Activated T-helper 1 cell treated with anti-CD3 and anti-CD28 coated beads, Interleukin-12 subunit alpha, Interleukin-12 subunit beta, Interleukin-2, Interleukin-4 antibody, amounts not matched to agents 30 ng/mL and 10 ng/mL and 1 ng/mL, durations not matched to agents 14 hours and 24 hours and 36 hours (primary cell): ENCODE data around the gene CGB1. TPM values are rescaled to one million over a fixed set of nuclear protein-coding genes. Genes with fewer than 3 reads are reported as not detected.
A peak's percentile ranks its signal among the peaks of the same experiment; 100 is the strongest.
"Not testable (repeated sequence)": the region's sequence is repeated elsewhere in the genome, so short reads cannot be mapped to it uniquely, and the experiment has no call there.

ENCODE experiments used
- DNase-seq: peaks from one replicate; pipeline ENCODE4 v3.0.0; 2021; ENCODE audit warnings: low spot score
- H3K27ac Mint-ChIP-seq: one replicate; pipeline ENCODE4 v1.8.0; 2021; ENCODE audit warnings: mild to moderate bottlenecking, mixed read lengths
- H3K27me3 Mint-ChIP-seq: one replicate; pipeline ENCODE4 v1.8.0; 2022; ENCODE audit warnings: mild to moderate bottlenecking, moderate library complexity, mixed read lengths; ENCODE audit not compliant: insufficient read depth
- H3K36me3 Mint-ChIP-seq: one replicate; pipeline ENCODE4 v1.8.0; 2021; ENCODE audit warnings: low read depth, mixed read lengths
- H3K4me1 Mint-ChIP-seq: one replicate; pipeline ENCODE4 v1.8.0; 2021; ENCODE audit warnings: low read depth, mixed read lengths
- H3K4me3 Mint-ChIP-seq: one replicate; pipeline ENCODE4 v1.8.0; 2021; ENCODE audit warnings: mild to moderate bottlenecking, moderate library complexity, mixed read lengths
- H3K9me3 Mint-ChIP-seq: one replicate; pipeline ENCODE4 v1.8.0; 2021; ENCODE audit warnings: mixed read lengths
- intact Hi-C: fragments of 100-400 bp; cut with micrococcal nuclease; formaldehyde crosslinking; loops from one replicate; pipeline ENCODE4 v1.15.1; 2024
- total RNA-seq: library from RNA; stranded (reverse); gene quantifications from 2 replicates; pipeline ENCODE4 v1.2.3, GENCODE V29; 2022

The CGB1 gene
- total RNA-seq, 1 donor from 2014 or later, result not detected

DNA sequence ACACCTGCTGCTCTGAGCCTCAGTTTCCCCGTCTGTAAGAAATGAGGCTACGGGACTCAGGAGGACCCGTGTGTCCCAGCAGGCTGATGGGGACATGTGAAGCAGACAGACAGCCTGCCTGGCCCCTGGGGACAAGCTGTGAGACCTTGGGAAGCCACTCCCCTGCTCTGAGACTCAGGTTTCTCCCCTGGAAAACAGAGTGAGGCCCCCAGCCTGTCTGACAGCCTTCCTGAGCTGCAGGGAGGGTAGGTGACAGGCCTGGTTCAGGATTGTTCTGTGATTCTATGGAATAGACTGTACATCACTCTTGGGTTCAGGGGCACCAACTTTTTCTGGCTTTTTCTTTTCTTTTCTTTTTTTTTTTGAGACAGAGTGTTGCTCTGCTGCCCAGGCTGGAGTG is 30.9 kb upstream of the CGB1 start:
- DNase-seq, result no peak
- Mint-ChIP-seq H3K27me3 (peaks cover 69% of the 10 kb centered on the region), H3K27ac (no peak overlapping the region), H3K9me3 (no peaks in the 10 kb centered on the region), H3K36me3 (no peaks in the 10 kb centered on the region), H3K4me1 (no peaks in the 10 kb centered on the region), H3K4me3 (no peak overlapping the region)
- intact Hi-C loops, result no loop called here

- DNase-seq, result no peak
- intact Hi-C loops, result no loop called here
- no peaks in the 10 kb centered on the region for H3K9me3 Mint-ChIP-seq
- no peaks in the 10 kb centered on the region for H3K36me3 Mint-ChIP-seq
- no peak overlapping the region for H3K4me3 Mint-ChIP-seq
- H3K27ac Mint-ChIP-seq, result no peak overlapping the region
- H3K27me3 Mint-ChIP-seq, result peaks cover 63% of the 10 kb centered on the region
- no peaks in the 10 kb centered on the region for H3K4me1 Mint-ChIP-seq
Measured at GRCh38 chr19:49065905-49066512, 29.3 kb upstream of the CGB1 start.

DNA sequence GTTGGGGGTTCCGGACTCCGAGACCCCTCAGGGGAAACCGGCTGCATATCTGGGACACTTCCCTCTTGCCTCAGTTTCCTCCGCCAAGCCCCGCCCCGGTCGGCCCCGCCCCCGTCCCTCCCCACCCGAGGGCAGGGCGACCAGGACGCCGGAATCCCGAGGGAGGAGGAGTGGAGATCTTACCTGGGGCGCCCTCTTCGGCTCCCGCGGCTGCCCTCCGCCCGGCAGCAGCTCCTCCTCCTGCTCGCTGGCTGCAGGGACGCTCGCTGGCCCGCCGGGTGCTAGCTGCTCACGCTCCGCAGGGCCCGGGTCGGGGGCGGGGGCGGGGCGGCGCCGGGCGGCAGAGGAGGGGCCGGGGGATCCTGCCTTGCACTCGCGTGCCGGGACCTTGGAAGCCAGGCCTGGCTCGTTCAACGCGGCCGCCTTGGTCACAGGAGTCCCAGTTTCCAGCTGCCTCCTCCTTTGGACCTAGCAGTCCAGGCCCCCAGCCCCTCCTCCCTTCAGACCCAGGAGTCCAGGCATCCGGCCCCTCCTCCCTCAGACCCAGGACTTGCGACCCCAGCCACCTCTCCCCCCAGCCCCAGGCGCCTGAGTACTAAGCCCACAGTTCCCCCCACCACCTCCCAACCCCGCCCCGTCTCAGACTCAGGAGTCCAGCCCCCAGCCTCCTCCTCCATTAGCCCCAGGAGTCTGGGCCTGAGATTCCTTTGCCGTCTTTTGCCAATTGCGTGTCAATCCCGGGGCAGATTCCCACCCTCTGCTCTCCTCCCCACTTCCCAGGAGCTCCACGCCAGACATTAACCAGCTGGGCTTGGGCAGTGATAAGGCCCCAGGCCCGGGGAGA is 28.3 kb upstream of the CGB1 start, which contains the start of gene NTF4:
Gene NTF4, minus strand, starts transcription at position 51 of the 844 bp plus-strand sequence. CDS start 2,821 bp downstream, outside the sequence.
- intact Hi-C loops, result no loop called here

GRCh38 chr19:49064029-49064629 is 27.4 kb upstream of the CGB1 start:
- Mint-ChIP-seq H3K27ac (no peak overlapping the region), H3K4me3 (no peak overlapping the region), H3K9me3 (no peaks in the 10 kb centered on the region), H3K27me3 (peaks cover 62% of the 10 kb centered on the region), H3K36me3 (no peaks in the 10 kb centered on the region), H3K4me1 (no peaks in the 10 kb centered on the region)
- intact Hi-C loops, result no loop called here
- no peak for DNase-seq

More for the DNA sequence above, 28.3 kb upstream of the CGB1 start, which contains the start of gene NTF4:
- no peaks in the 10 kb centered on the region for H3K9me3 Mint-ChIP-seq
- DNase-seq, result no peak
- H3K27ac Mint-ChIP-seq, result peak within 1 kb of the TSS; percentile 10
- no peaks in the 10 kb centered on the region for H3K4me1 Mint-ChIP-seq
- peak within 1 kb of the TSS; percentile 13 for H3K4me3 Mint-ChIP-seq
- H3K36me3 Mint-ChIP-seq, result no peaks in the 10 kb centered on the region
- peaks cover 62% of the 10 kb centered on the region for H3K27me3 Mint-ChIP-seq

- peaks cover 63% of the 10 kb centered on the region for H3K27me3 Mint-ChIP-seq
- no peak overlapping the region for H3K27ac Mint-ChIP-seq
- H3K4me3 Mint-ChIP-seq, result no peak overlapping the region
- intact Hi-C loops, result no loop called here
- no peaks in the 10 kb centered on the region for H3K9me3 Mint-ChIP-seq
- peaks cover 17% of the 10 kb centered on the region for H3K4me1 Mint-ChIP-seq
- DNase-seq, result no peak
- no peaks in the 10 kb centered on the region for H3K36me3 Mint-ChIP-seq
Measured at GRCh38 chr19:49061445-49061844, 24.8 kb upstream of the CGB1 start.

GRCh38 chr19:49061000-49061399 is 24.3 kb upstream of the CGB1 start:
- H3K4me1 Mint-ChIP-seq, result peaks cover 18% of the 10 kb centered on the region
- H3K9me3 Mint-ChIP-seq, result no peaks in the 10 kb centered on the region
- H3K27me3 Mint-ChIP-seq, result peaks cover 63% of the 10 kb centered on the region
- intact Hi-C loops, result no loop called here
- no peaks in the 10 kb centered on the region for H3K36me3 Mint-ChIP-seq
- no peak overlapping the region for H3K4me3 Mint-ChIP-seq
- H3K27ac Mint-ChIP-seq, result no peak overlapping the region
- no peak for DNase-seq

GRCh38 chr19:49059053-49059452 is 22.4 kb upstream of the CGB1 start:
- peaks cover 50% of the 10 kb centered on the region for H3K27me3 Mint-ChIP-seq
- H3K36me3 Mint-ChIP-seq, result no peaks in the 10 kb centered on the region
- intact Hi-C loops, result no loop called here
- peaks cover 18% of the 10 kb centered on the region for H3K4me1 Mint-ChIP-seq
- H3K27ac Mint-ChIP-seq, result no peak overlapping the region
- H3K4me3 Mint-ChIP-seq, result no peak overlapping the region
- H3K9me3 Mint-ChIP-seq, result no peaks in the 10 kb centered on the region
- DNase-seq, result no peak

- intact Hi-C loops, result no loop called here
- no peaks in the 10 kb centered on the region for H3K9me3 Mint-ChIP-seq
- H3K27ac Mint-ChIP-seq, result no peak overlapping the region
- no peak for DNase-seq
- no peak overlapping the region for H3K4me3 Mint-ChIP-seq
- peaks cover 18% of the 10 kb centered on the region for H3K4me1 Mint-ChIP-seq
- no peaks in the 10 kb centered on the region for H3K36me3 Mint-ChIP-seq
- peaks cover 47% of the 10 kb centered on the region for H3K27me3 Mint-ChIP-seq
Measured at GRCh38 chr19:49058562-49058961, 21.9 kb upstream of the CGB1 start.

DNA sequence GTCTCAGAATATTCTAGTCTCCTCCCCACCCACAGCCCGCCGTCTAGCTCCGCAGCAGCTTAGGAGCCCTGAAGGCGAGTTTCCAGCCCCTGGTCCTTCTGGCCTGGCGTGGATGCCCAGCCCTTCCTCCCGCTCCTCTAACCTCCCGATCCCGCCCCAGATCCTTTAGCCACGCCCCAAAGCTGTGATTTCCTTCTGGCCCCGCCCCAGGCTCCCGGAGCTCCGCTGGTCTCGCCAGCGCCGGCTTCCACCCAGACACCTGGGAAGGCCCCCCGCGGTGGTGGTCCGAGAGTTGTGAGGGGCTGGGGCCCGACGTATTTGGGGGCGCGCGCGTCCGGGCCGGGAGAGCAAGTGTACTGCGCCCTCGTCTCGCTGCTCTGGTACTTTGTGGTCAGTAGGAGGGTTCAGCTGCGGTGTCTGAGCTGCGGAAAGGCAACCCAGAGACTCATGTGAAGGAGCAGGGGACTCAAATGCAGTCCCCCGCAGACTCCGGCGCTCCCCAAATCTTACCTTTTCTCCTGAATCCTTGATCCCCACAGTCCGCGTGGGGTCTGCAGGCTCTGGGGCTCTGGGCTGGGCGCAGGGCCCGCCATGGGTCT is 21.0 kb upstream of the CGB1 start, which contains the start of gene CGB7:
Gene CGB7, minus strand, starts transcription at position 114 of the 599 bp plus-strand sequence. CDS start 2,374 bp downstream, outside the sequence.
- Mint-ChIP-seq H3K27me3 (peaks cover 44% of the 10 kb centered on the region), H3K27ac (no peak within 1 kb of the TSS), H3K4me3 (peak within 1 kb of the TSS; percentile 73), H3K4me1 (peaks cover 18% of the 10 kb centered on the region), H3K36me3 (no peaks in the 10 kb centered on the region), H3K9me3 (no peaks in the 10 kb centered on the region)
- DNase-seq, result no peak
- intact Hi-C loops, result loop anchor here (2.0 kb wide), 1 partner anchor 39 kb away; no protein-coding TSS in a partner anchor

DNA sequence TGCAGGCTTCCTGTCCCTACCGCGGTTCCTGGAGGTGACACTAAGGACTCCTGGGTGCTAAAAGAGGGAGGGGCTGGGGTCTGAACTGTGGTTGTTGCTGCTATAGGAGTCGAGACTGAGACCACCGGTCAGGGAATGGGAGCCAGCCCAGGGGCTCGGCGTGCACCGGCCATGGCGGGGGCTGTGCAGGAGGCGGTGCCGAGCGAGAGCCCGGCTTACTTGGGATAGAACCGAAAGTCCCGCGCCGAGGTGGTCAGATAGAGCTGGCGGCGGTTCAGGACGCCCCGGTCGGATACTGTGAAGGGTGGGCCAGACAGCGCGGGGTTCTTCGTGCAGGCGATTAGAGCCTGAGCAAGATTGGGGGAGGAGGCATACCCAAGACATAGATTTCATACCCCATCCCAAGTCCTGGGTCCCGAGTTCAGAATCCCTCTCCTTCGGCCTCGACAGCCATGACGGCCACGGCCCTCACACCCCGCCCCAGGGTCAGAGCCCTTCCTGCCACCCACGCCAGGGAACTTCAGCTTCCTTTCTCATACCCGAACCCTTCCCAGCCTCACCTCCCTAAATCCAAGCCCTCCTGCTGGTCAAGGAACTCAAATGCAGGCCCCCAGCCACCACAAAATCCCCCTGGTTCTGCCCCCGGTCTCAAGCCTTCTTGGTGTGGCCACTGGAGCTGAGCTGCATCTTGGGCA is 20.4 kb upstream of the CGB1 start:
- intact Hi-C loops, result loop anchor here (2.0 kb wide), 1 partner anchor 38 kb away; no protein-coding TSS in a partner anchor

GRCh38 chr19:49056101-49056901 is 19.6 kb upstream of the CGB1 start:
- peak; percentile 49 for DNase-seq
- Mint-ChIP-seq H3K36me3 (no peaks in the 10 kb centered on the region), H3K4me3 (peak overlapping the region; percentile 73), H3K27ac (no peak overlapping the region), H3K4me1 (peaks cover 18% of the 10 kb centered on the region), H3K9me3 (no peaks in the 10 kb centered on the region), H3K27me3 (peaks cover 44% of the 10 kb centered on the region)
- intact Hi-C loops, result loop anchor here (2.0 kb wide), 1 partner anchor 38 kb away; no protein-coding TSS in a partner anchor

More for the DNA sequence above, 20.4 kb upstream of the CGB1 start:
- H3K36me3 Mint-ChIP-seq, H3K27ac Mint-ChIP-seq, H3K9me3 Mint-ChIP-seq, DNase-seq: not testable (repeated sequence)
- Mint-ChIP-seq H3K4me1 (peaks cover 18% of the 10 kb centered on the region), H3K4me3 (peak overlapping the region; percentile 73), H3K27me3 (peaks cover 44% of the 10 kb centered on the region)
